Putamen (tissue), 1 donor: ENCODE results near the gene GLRX2.
A peak's percentile ranks its signal among the peaks of the same experiment; 100 is the strongest.
"Not testable (repeated sequence)": the region's sequence is repeated elsewhere in the genome, so short reads cannot be mapped to it uniquely, and the experiment has no call there.

Experiments used
- DNase-seq: peaks from one replicate; pipeline ENCODE4 v3.0.0-alpha.2; 2016; ENCODE audit warnings: low spot score

Gene GLRX2

GRCh38 chr1:193062698-193063463 lies 42.3 kb downstream of the GLRX2 start:
- DNase-seq: no peak

- no peak for DNase-seq
Measured at GRCh38 chr1:193060938-193061337, 44.3 kb downstream of the GLRX2 start.

GRCh38 chr1:193060406-193060805 lies 44.8 kb downstream of the GLRX2 start:
- DNase-seq: no peak

GRCh38 chr1:193060115-193060403 lies 45.2 kb downstream of the GLRX2 start:
- no peak for DNase-seq

GRCh38 chr1:193059282-193060114 lies 45.7 kb downstream of the GLRX2 start, which contains the start of the genes RO60 and UCHL5:
Gene RO60, plus strand, starts transcription at chr1:193059612. Its CDS starts 9,443 bp downstream, at chr1:193069055.
Gene UCHL5, minus strand, starts transcription at chr1:193059360. Its CDS starts 100 bp downstream, at chr1:193059260.
- peak; percentile 98 for DNase-seq

GRCh38 chr1:193058529-193059281 lies 46.5 kb downstream of the GLRX2 start:
- peak; percentile 34 for DNase-seq

- DNase-seq: no peak
Measured at GRCh38 chr1:193054169-193054675, 51.0 kb downstream of the GLRX2 start.

- DNase-seq: not testable (repeated sequence)
Measured at GRCh38 chr1:193048913-193049312, 56.3 kb downstream of the GLRX2 start.
